ENCODE measurements around the gene LMNA.

- TF ChIP-seq POLR2A (IDR thresholded peaks at IDR 0.05; ENCODE audit: low read length): no peak
- no peak for TF ChIP-seq GATA1 (IDR thresholded peaks at IDR 0.05; ENCODE audit: low read depth, low read length)
Observed at GRCh38 chr1:156103521-156103947, 11.0 kb upstream of the LMNA start.

Measured in erythroblast (primary cell).